Measurements from ENCODE around the gene PEA15.
A peak's percentile ranks its signal among the peaks of the same experiment; 100 is the strongest.

The PEA15 gene

DNA sequence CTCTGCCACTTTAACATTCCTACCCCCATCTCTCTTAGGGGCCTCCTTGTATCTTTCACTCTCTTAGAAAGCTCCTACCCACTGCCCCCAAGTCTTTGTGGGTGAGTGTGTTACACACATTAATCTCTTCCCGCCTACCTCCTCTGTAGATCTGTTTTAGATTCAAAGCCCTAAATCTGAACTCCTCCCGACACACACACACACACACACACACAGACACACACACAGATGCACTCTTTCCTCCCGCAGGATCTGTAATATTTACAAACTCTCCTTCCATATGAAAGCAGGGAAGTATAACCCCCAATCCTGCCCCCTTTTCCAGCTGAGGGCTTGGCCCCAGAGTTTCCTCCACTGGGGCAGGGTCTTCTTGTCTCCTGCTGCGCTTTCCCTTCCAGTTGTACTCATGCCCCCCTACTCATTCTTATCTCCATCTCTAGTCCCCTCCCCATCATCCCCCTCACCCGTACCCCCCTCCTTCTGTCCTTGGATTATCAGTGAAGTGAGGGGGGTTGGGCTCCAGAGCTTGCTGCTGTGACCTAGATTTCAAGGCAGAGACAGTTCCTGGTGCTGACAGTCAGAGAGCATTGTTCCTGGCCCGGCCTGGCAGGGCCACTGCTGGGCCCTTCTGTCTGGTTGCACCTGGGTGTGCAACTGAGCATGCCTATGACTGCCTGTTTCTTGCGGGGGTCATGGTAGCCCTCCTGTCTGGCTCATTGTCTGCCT lies 4.3 kb downstream of the PEA15 start:
- DNase-seq = no peak

DNA sequence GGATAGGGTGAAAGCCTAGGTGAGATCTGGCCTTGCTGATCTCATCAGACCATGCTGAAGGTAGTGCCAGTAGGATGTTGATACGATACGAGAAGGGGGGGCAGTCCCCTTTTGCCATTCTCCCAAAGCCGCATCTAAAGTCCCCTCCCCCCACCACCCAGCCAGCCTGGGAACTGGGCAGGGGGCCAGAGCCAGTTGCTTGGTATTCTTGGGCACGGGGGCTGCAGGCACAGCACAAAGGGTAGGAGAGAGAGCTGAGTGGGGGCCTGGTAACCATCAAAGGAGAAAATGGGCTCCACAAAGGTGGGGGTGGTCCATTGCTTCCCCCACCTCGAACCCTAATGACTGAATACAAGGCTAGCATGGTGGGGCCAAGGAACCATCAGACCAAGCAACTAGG lies 5.4 kb downstream of the PEA15 start:
- DNase-seq = peak; percentile 16

DNA sequence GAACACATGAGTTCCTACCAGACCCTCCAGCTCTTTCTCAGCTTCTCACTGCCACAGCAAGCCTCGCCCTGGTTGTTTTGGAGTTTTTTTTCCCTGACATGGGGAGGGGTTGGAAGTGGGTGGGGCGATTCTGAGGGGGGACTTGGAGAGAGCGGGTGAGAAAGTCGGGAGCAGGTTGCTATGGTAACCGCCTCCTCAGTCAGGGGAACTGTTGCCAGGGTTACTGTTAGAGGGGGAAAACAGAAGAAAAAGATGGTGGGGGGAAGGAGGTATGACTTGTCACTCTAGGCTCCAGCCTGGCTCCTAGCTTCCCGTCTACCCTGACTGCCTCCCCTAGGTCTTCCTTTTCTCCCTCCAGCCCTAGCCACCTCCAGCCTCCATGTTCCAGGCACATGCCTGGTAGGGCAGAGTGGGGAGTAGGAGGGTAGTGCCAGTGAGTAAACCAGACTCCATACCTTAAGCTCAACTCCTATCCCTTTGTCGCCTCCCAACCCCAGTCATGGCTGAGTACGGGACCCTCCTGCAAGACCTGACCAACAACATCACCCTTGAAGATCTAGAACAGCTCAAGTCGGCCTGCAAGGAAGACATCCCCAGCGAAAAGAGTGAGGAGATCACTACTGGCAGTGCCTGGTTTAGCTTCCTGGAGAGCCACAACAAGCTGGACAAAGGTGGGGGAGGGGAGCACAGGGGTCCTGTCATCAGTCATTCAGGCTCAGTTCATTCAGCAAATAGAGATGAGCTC lies 6.0 kb downstream of the PEA15 start:
- DNase-seq = peak; percentile 11

DNA sequence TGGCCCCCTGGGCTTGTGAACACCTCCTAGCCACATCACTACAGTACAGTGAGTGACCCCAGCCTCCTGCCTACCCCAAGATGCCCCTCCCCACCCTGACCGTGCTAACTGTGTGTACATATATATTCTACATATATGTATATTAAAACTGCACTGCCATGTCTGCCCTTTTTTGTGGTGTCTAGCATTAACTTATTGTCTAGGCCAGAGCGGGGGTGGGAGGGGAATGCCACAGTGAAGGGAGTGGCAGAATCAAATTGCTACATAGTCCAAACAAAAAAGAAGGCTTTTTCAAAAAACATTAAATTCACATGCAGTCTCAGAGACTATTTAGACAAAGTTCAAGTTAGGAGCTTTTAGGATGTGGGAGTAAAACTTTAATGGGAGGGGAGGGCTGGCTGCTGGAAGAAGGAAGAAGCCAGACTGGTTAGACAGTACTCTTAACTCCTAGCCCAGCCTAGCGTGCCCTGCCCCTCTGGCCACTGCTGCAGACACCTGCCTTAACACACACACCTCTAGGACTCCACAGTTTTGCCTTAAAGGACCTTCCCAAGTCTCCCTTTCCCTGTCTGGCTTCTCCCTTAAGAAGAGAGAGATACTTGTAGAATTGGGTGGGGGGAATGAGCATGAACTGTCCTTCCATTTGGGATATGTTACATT lies 9.4 kb downstream of the PEA15 start:
- DNase-seq = peak; percentile 15

DNA sequence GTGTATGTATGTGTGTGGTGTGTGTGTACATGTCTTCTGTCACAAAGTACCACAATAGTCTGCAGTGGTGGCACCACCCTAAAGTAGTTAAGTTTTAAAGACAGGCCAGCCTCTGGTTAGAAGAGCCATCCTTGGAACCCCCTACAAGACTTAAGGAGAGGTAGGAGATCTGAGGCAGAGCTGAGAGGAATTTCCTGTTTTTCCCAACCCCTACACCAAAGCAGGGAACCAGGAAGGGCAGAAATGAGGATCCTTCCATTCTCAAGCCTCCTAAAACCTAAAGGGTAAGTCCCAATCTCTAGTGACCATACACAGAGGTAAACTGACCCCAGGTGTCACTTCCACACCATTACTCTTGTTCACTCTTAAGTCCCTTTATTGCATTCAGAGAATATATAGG lies 11.1 kb downstream of the PEA15 start:
- peak; percentile 11 for DNase-seq

DNA sequence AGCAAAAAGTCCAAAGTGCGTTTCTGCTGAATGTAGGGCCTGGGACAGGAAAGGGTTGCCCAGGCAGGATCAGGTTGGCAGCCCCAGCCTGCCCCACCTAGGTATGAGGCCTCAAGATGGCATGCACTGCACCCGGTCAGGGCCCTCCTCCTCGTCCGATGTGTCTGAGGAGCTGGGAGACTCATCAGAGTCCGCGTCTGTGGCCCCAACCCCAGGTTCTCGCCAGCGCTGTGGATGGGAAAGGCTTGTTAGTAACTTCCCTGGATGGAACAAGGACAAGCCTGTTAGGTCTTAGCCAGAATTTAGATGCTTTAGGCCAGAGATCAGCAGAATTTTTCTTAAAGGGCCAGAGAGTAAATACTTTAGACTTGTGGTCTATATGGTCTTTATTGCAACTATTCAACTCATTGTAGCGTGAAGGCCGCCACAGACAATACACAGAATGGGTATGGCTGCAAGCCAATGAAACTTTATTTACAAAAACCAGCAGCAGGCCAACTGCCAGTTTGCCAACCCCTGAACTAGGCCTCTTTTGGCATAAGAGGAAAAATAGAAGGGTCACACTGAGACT lies 12.4 kb downstream of the PEA15 start:
- DNase-seq = peak; percentile 16

DNA sequence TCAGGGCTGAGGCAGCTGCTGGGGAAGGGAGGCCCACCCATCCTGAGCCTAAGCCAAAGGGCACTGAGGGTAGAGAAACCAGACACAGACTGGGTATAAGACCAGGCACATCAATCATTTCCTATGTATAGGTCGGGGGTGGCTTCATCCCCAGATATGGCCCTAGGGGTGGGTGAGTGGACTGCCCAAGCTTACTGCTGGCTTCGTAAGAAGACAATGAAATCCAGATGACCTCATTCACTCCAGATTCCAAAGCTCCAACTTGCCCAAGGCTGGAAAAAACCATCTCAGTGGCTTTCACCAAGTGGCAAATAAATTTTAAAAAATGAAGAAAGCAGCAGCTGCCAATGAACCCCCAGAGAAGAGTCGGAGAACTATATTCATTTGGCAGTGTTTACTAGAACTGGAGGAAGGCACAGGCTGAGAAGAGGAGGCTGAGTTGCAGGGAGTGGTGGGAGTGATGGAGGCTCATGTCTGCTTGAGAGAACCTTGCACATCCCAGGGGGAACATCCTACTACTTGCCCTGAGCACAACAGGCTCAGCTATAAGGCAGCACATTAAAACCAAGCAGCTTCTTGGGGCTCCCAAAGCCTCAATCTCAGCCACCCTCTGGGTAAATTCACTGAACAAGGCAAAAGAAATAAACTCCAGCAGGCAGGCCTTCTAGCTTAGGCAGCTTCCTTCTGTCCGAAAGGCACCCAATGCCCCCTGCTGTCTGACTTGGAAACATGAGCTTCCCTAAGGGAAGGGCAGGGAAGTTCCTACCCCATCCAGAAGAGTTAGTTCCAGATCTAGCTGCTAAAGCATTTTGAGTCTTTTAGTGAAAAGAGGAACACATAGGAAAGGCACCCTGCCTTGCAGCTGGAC lies 14.1 kb downstream of the PEA15 start:
- DNase-seq = no peak

DNA sequence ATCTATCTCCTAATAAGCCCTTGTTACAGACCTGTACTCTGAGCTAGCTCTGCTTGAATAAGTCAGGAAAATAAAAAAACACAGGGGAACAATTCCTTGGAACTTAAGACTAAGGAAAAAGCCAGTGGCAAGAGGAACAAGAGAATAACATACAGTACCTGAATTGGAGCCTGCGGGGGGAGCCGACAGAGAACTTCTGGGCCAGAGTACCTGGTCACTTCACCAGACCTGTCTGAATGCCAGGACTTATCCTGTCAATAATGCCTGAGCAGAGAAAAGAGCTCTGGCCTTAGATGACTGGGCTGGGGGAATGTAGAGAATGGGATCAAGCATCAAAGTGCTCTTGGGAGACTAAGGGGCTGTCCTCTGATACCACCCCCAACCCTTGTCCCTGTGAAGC lies 15.1 kb downstream of the PEA15 start:
- no peak for DNase-seq

DNA sequence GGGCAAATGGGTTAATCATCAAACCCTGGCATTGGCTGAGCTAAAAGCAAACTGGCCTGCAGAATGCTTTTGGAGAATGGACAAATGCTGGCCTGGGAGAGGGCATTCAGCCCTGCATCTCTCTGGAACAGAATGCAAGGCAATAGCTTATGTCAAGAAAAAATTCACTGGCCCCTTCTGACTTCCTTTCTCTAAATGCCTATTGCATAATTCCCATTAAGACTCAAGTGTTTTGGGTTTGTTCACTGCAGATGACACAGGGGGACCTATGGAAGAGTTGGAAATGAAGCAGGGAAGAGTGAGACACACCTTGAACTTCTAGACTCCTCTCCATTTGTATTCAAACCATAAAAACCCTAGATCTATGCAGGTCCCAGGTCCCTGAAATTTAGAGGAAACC lies 15.9 kb downstream of the PEA15 start:
- no peak for DNase-seq

DNA sequence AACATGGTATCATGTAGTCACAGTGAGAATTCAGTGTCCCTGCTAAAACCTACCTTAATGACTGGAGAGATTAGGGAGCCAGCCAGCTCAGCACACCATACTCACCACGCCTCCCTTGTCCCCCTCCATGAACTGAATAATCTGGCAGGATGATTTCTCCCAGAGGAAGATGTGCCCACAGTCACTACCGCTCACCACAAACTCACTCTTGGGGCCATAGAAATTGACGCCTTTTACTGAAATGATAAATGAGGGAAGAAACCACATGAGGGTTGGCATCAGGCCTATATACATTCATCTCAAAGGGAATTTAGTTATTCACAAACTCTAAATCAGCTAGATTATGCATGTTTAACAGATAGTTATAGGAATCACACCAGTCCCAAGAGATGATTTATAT lies 17.4 kb downstream of the PEA15 start:
- no peak for DNase-seq

DNA sequence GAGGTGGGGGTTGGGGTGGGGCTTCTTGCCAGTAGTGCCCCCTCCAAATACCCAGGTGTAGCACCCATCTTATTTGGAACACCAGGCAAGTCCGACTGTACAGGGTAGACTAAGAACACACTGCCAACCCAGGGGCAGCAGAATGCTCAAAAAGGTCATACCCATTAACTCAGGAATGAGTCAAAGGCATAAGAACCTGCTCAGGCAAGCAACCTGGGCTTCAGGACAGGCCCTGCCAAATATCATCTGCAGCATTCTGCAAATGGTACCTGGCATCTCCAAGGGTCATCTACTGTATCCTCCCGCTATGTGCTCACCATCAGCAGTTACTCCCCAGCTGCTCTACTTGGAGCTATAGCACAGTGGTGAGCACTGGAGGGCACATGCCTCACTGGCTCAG lies 19.4 kb downstream of the PEA15 start:
- no peak for DNase-seq

DNA sequence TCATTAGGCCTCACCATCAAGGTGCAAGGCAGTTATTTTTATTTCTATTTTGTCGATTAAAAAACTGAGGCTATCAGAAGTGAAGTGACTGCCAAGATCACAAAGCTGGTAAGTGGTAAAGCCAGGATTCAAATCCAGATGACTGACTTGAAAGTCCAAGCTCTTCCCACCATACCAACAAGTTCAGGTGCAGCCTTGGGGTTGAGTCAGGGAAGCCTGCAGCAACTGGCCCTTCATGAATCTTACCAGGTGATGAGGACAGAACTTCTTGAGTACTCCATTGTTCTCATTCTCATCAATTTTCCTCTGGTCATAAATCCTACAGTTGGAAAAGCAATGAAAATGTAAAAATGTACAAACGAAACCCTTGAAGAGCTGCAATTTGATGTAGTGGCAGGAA lies 20.2 kb downstream of the PEA15 start:
- DNase-seq = no peak

DNA sequence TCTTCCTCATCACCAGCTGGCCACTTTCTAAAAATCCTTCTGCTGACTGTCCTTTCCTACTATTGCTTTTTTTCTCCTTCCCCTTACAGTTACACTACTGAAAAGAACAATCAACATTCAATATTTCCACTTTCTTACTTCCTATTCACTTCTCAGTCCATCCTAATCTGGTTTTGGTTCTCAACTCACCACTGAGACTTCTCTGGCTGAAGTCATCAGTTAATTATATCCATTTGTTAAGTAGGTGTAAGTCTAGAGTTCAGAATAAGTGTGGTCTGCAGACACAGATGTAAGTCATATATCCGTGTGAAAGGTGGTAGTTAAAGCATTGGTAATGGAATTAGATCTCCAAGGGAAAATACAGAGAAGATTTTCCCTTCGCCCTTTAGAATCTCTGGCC lies 21.4 kb downstream of the PEA15 start:
- DNase-seq = no peak

DNA sequence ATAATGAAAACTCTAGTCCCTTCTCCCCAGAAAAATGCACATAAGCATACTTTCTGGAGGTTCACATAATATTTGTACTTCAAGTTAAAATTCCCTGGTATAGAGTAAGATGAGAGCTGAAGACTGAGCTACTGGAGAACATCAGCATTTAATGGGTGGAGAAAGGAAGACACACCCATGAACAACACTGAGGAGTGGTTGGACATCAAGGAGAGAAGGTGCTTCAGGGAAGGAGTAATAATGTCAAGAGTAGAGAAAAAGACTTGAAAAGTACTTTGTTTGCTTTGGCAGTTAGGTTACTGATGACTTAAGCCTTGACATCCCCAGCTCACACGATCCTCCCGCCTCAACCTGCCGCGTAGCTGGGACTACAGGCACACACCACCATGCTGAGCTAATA lies 21.9 kb downstream of the PEA15 start:
- DNase-seq = no peak

DNA sequence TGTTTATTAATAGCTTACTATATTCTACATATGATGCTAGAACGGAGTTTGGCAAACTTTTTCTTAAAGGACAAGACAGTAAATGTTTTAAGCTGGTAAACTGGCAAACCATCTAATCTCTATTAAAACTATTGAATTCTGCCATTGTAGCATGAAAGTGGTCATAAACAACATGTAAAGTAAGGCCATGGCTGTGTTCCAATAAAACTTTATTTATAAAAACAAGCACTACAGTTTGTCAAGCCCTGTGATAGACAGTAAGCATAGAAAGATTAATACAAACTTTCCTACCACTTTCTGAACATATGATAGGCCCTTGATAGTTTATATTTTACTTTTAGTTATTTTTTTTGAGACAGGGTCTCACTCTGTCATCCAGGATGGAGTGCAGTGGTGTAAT lies 22.4 kb downstream of the PEA15 start:
- DNase-seq = no peak

DNA sequence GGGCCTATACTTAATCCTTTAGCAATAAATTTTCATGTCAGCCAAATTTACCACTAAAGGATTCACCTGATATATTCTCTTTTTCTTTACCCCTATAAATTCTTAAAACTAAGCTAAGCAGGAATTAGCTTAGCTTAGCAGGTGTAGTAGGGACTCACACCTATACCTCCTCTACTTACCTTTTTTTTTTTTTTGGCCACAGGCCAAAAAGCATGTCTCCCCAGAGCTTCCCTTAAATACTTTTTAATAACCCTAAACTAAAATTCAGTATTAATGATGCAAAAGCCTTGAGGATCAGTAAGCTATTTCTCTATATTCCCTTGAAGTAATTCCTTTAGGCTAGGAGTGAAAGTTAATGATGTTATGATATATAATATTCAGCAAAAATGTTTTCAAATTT lies 23.2 kb downstream of the PEA15 start:
- DNase-seq = no peak

DNA sequence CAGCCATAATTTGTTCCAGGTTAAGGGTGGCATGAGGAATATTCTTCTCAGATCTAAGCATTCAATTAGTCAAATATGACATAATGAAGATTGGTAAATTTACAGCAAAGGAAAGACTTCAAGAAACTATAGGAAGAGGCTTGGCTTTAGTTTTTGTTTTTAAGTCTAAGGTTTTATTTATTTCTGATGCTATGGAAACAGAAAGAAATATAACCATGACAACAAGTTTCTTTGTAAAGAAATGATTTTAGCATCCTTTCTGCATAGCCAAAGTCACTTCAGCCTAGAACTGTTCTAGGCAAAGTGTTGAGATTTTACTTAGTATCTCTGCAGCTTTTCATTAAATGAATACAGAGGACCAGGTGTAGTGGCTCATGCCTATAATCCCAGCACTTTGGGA lies 27.7 kb downstream of the PEA15 start:
- DNase-seq = no peak

DNA sequence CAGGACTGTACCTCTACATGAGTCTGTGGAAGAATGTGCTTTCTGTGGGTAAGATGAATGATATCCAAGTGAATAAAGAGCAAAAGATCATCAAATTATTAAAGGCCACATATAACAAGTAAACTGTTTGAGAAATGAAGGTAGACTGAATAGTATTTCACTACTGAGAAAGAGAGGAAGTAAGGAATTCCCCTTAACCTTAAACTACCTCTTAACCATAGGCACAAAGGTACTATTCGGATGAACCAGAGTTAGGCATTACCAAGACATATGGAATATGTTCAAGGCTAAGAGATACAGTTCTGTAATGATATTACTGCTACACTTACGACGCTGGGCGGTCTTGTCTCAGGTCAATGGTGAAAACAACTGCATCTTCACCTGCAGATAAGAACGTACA lies 31.6 kb downstream of the PEA15 start:
- DNase-seq = no peak

DNA sequence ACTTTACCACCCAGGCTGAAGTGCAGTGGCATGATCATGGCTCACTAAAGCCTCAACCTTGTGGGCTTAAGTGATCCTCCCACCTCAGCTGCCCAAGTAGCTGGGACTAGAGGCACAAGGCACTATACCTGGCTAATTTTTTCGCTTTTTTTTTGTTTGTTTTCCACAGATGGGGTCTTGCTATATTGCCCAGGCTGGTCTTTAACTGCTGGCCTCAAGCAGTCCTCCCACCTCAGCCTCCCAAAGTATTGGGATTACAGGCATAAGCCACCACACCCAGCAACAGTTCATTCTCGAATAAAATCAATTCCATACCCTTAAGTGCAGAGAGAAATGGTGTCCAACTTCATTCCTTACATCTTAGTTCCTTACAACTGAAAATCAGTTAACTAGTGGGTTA lies 32.4 kb downstream of the PEA15 start:
- DNase-seq = no peak

DNA sequence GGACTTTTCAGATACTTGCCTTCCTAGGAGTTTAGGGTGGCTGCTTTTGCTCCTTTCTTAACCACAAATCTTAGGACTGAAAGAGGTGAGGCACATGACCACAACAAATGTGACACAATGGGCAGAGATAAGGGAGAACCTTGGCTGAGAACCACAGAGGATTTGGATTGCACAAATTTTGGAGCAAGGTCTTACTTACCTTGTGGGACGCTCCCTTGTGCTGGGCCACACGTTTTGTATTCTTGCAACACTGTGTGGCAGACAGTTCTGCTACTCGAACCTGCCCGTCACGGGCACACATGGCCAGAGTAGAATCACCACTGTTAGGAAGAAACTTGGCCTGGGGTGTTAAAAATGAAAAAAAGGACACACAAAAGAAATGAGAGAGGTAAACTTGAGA lies 33.2 kb downstream of the PEA15 start:
- DNase-seq = no peak

DNA sequence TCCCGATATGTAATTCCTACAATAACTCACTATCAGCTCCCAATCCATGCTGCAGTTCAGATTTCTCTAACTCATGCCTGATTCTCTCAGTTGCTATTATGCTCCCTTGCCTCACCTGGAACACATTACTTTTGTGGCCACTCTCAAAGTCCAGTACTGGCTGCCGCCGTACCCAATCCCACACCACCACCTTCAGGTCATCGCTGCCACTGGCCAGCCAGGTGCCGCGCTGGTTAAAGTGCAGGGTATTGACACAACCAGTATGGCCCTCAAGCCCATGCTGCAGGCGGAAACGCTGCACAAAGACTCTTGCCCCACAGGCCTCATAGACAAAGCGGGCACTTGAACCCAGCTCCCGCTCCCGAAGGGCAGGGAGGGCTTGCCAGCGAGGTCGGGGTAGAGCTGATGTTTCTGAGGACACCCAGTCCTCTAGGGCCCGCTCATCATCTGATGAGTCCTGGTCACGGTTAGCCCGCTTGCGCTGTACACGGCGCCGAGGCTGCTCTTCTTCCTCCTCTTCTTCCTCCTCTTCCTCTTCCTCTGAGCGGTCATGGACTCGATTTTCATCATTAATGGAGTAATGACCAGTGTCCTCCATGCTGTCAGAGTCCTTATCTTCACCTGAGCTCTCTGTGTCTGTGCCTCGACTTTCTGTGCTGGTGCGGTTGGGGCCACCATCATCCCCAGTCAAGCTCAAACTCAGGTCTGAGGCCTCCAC lies 34.6 kb downstream of the PEA15 start:
- DNase-seq = no peak

DNA sequence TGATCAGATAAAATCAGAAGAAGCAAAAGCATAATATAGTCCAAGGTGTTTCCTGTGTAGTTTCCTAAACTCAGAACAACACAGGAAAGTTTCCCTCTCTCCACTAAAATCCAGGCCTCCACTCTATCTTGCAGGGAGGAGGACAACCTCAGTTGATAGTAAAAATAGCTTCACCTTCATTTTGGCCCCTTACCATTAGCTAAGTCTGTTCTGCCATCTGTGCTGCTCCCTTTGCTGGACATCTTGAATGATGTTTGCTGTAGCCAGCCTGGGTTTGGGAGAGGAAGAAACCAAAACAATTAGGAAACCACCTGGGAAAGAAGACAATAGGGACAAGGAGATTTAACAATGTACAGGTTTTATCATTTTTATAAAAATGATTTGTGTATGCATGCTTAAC lies 38.6 kb downstream of the PEA15 start:
- DNase-seq = no peak
